Mucosa of rectum (tissue), 2 donors: ENCODE data around the gene SMC3.
"Not testable (repeated sequence)": the region's sequence is repeated elsewhere in the genome, so short reads cannot be mapped to it uniquely, and the experiment has no call there.

Experiments used
- H3K27ac ChIP-seq, 2 donors: one replicate each; pipeline ENCODE4 v1.7.0; 2013; ENCODE audit warnings: inconsistent platforms in 2 of 2, low read depth in 2 of 2, low read length in 2 of 2
- H3K27me3 ChIP-seq, 2 donors: one replicate each; pipeline ENCODE4 v1.7.0; 2013; ENCODE audit warnings: low read length in 2 of 2; ENCODE audit not compliant: control insufficient read depth in 2 of 2, insufficient read depth in 2 of 2
- H3K36me3 ChIP-seq, 2 donors: one replicate each; pipeline ENCODE4 v1.7.0; 2013; ENCODE audit warnings: low read length in 2 of 2; ENCODE audit not compliant: control insufficient read depth in 2 of 2, insufficient read depth in 2 of 2
- H3K4me1 ChIP-seq, 2 donors: one replicate each; pipeline ENCODE4 v1.7.0; 2013; ENCODE audit warnings: low read length in 2 of 2, mild to moderate bottlenecking in 1 of 2; ENCODE audit not compliant: control insufficient read depth in 2 of 2, insufficient read depth in 2 of 2
- H3K4me3 ChIP-seq, 2 donors: one replicate each; pipeline ENCODE4 v1.7.0; 2013; ENCODE audit warnings: low read length in 2 of 2
- H3K9ac ChIP-seq, 2 donors: one replicate each; pipeline ENCODE4 v1.7.0; 2013; ENCODE audit warnings: low read length in 2 of 2, low read depth in 1 of 2, mild to moderate bottlenecking in 1 of 2
- H3K9me3 ChIP-seq, 2 donors: one replicate each; pipeline ENCODE4 v1.7.0; 2013; ENCODE audit warnings: low read length in 2 of 2; ENCODE audit not compliant: control insufficient read depth in 2 of 2
- donor health status: healthy.
- donor health status: Normal muscosa, but diverticular disease.

The SMC3 gene

DNA sequence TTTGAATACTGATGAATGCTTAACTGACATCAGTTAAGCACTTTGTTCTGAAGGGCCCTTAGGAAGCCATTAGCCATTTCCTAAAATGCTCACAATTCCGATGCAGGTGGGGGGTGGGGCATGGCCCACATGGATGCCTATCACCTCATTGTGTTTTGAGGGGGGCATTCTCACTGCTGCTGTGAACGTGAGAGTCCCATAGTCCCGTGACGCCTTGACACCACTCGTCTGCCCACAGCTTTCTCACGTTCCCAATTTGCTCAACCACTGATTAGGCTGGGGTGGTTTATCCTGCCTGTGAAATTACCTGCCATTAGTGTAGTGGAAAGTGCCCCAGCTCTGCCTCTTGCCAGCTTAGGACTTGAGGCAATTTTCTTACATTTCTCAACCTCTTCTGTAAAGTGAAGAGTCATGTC, 37.9 kb upstream of the SMC3 start:
- H3K27ac ChIP-seq, result no peak overlapping the region
- H3K27me3 ChIP-seq, result peaks cover 7 to 22% of the 10 kb centered on the region in 2 donors
- H3K9me3 ChIP-seq, result no peaks in the 10 kb centered on the region
- no peaks in the 10 kb centered on the region for H3K36me3 ChIP-seq
- H3K4me3 ChIP-seq, result no peak overlapping the region
- no peak overlapping the region for H3K9ac ChIP-seq
- peaks cover 0 to 2% of the 10 kb centered on the region in 2 donors for H3K4me1 ChIP-seq

DNA sequence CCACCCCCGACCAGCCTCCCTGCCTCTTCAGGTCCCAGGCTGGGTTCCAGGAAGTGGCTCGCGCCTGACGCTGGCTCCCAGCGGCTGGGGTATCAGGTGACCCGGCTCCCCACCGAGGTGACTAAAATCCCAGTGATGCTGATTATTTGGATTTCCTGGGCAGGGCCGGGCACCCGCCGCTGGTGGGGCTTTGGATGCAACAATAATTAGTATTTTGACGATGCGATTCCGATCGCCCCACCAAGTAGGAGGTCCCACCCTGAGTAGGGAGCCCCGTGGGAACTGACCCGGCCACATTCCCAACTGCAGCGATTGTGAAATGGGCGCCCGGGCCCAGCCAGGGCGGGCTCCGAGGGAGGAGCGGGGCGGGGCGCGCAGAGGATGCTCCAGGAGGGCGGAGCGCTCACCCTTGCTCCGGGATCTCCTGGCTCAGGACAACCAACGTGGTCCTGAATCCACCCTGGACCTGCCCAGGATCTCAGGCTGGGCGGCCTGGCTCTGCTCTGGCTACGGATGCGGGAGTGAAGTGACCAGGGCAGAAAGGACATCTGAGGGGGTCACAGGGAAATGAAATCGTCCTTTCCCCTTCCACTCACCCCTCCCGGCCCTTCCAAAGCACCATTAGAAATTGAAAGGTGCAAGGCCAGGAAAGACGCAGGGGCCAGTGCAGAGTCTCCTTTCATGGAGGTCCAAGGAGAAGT, 37.2 kb upstream of the SMC3 start:
- Histone ChIP-seq H3K4me3 (no peak overlapping the region), H3K27me3 (peaks cover 7 to 21% of the 10 kb centered on the region in 2 donors), H3K9ac (no peak overlapping the region), H3K27ac (no peak overlapping the region), H3K9me3 (no peaks in the 10 kb centered on the region), H3K4me1 (peaks cover 0 to 2% of the 10 kb centered on the region in 2 donors), H3K36me3 (no peaks in the 10 kb centered on the region)

DNA sequence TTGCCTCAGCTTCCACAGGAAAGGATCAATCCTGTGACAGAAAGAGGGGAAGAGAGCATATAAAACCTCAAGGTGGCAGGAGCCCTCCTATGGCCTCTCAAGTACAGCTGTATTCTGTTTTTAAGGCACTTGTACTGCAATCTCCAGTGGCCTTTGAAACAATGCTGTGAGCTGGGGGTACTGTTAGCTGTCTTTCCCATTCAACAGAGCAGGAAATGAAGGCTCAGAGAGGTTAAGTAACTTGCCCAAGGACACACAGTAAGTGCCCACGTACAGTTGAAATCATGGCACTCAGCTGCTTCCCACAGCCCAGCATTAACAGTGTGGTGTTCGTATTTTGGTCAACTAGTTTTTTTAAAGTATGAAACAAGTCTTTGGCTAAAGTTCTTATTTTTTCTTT, 35.8 kb upstream of the SMC3 start:
- Histone ChIP-seq H3K27ac (no peak overlapping the region), H3K4me3 (no peak overlapping the region), H3K9me3 (no peaks in the 10 kb centered on the region), H3K4me1 (peaks cover 0 to 5% of the 10 kb centered on the region in 2 donors), H3K27me3 (peaks cover 4 to 24% of the 10 kb centered on the region in 2 donors), H3K36me3 (no peaks in the 10 kb centered on the region), H3K9ac (no peak overlapping the region)

DNA sequence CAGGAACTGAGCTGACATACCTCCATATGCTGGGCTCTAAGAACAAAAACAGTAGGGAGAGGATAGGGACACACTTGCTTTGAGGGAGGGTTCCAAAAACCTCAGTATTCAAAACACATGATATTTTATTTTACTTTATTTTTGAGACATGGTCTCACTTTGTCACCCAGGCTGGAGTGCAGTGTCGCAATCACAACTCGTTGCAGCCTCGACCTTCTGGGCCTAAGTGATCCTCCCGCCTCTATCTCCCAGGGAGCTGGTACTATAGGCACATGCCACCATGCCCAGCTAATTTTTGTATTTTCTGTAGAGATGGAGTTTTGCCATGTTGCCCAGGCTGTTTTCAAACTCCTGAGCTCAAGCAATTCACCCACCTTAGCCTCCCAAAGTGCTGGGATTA, 34.9 kb upstream of the SMC3 start:
- not testable (repeated sequence) for H3K4me3 ChIP-seq, H3K4me1 ChIP-seq, H3K36me3 ChIP-seq, H3K27ac ChIP-seq, H3K9me3 ChIP-seq, H3K9ac ChIP-seq
- peaks cover 4 to 19% of the 10 kb centered on the region in 2 donors for H3K27me3 ChIP-seq

DNA sequence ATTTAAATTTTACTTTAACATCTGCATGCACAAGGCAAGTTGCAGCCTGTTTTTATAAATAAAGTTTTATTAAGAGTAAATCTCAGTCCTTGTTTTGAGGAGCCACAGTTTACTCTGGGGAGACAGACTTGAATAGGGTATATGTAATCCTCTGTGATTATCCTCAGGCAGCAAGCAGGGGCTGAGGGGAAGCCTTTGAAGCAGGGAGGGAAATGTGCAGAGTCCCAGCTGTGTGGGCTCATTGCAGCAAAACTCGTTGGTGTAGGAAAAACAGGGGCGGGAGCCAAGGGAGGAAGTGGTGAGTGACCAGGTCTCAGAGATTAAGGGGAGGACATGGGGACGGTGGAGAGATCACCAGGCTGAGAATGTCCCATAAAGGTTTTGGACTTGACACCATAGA, 34.3 kb upstream of the SMC3 start:
- Histone ChIP-seq H3K9me3 (no peaks in the 10 kb centered on the region), H3K4me1 (peaks cover 0 to 5% of the 10 kb centered on the region in 2 donors), H3K27ac (no peak overlapping the region)

DNA sequence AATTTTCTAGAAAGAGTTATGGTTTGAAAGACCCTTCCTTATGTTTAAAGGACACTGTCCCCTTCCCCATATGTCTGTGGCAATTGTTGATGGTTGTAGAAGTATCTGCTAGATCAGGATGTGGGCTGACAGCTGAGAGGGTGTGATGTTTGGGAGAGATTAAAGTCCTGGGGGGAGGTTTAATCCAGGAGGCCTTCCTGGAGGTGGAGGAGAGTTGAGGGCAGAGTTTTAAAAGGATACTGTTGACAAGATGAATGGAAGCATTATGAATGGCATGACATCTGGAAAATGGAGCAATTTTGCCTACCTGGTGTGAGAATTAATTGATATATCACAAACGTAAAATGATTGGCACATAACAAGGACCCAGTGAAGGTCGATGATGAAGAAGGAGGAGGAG, 32.9 kb upstream of the SMC3 start:
- H3K9me3 ChIP-seq, result no peaks in the 10 kb centered on the region
- peaks cover 4 to 15% of the 10 kb centered on the region in 2 donors for H3K27me3 ChIP-seq
- peaks cover 0 to 5% of the 10 kb centered on the region in 2 donors for H3K4me1 ChIP-seq
- H3K4me3 ChIP-seq, result no peak overlapping the region
- H3K27ac ChIP-seq, result no peak overlapping the region
- H3K36me3 ChIP-seq, result no peaks in the 10 kb centered on the region
- no peak overlapping the region for H3K9ac ChIP-seq

More for the DNA sequence above, 34.3 kb upstream of the SMC3 start:
- H3K27me3 ChIP-seq, result peaks cover 4 to 18% of the 10 kb centered on the region in 2 donors
- H3K9ac ChIP-seq, result no peak overlapping the region
- H3K36me3 ChIP-seq, result no peaks in the 10 kb centered on the region
- H3K4me3 ChIP-seq, result no peak overlapping the region

DNA sequence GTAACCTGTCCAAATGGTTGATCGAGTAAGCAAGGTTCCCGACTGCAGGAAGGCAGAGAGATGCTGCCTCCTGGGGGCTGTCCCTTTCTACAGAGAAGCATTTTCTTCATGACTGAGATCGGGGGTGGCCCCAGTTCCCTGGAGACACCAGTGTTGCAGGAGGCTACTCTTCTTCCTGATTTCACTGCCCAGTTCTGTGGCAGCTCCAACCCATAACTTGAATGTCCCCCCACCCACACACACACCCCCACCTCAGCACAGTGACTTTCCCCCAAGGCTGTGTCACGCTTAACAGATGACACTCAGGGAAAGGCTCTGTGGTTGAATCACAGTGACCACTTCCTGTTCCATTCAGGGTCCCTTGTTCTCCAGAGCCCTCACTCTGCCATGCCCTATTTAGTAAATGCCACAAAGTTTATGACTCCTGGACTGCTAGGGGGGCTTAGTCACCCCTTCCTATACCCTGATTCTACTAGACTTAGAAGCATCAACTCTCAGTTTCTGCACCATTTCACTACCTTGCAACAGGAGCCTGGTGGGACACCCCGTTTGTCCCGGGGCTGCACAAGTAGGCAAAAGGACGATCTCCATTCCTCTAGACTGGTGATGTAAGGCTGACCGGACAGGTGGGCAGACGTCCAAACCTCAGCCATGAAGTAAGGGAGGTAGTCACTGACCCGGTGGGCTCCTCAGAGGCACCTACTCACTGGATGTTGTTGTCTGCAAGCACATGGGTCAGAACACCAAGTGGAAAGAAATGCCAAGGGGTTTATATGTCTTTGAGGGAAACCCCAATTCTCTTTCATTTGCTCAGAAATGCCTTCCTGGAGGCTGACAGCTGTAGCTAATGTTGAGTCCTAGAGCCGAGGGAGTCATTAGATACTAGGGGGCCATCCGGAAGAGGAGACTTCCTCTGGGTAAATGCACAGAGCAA, 31.3 kb upstream of the SMC3 start:
- H3K9me3 ChIP-seq, result no peaks in the 10 kb centered on the region
- H3K9ac ChIP-seq, result no peak overlapping the region
- peaks cover 0 to 3% of the 10 kb centered on the region in 2 donors for H3K4me1 ChIP-seq
- peaks cover 0 to 3% of the 10 kb centered on the region in 2 donors for H3K27me3 ChIP-seq
- no peak overlapping the region for H3K27ac ChIP-seq
- no peaks in the 10 kb centered on the region for H3K36me3 ChIP-seq
- H3K4me3 ChIP-seq, result peak overlapping the region in 1 of 2 donors; percentile 13

DNA sequence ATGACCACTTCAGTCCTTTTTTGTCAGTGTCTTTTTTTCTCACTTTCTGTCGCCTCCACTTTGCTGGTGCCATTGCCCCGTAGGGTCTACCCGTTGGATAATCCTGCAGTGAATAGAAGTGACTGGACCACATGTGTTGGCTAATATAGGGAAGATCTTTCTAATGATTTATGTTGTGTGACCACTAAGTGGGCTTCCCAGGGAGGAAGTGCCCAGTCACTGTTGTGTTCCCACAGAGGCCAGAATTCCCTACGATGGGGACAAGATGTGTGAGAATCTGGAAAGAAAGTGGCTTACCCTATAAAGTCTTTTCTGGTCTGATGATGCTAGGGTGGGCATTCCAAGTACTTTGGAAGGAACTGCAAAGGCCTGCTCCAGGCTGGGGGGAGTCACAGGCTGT, 28.4 kb upstream of the SMC3 start:
- Histone ChIP-seq H3K27me3 (peaks cover 0 to 3% of the 10 kb centered on the region in 2 donors), H3K4me1 (peaks cover 0 to 3% of the 10 kb centered on the region in 2 donors), H3K9ac (no peak overlapping the region), H3K4me3 (no peak overlapping the region), H3K27ac (no peak overlapping the region), H3K36me3 (no peaks in the 10 kb centered on the region), H3K9me3 (no peaks in the 10 kb centered on the region)

DNA sequence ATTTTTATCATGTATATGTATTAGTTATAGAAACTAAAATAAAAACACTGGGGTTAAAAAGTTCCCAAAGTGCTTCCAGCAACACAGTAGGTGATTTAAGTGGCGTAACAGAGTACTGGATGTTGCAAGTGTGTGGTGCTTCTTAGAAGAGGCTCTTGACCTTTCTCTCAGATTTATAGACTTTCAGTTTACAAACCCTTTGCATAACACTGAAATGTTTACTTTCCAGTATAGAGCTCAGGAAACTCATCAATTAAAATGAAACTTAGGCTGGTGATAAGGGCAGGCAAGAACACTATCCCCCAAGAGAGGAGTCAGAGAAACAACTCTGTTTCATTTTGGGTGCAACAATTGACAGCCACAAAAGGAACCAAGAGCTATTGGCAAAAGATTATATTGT, 27.5 kb upstream of the SMC3 start:
- H3K9ac ChIP-seq, result no peak overlapping the region
- H3K4me1 ChIP-seq, result peaks cover 0 to 3% of the 10 kb centered on the region in 2 donors
- no peak overlapping the region for H3K4me3 ChIP-seq
- peaks cover 0 to 3% of the 10 kb centered on the region in 2 donors for H3K27me3 ChIP-seq
- no peak overlapping the region for H3K27ac ChIP-seq
- H3K36me3 ChIP-seq, result no peaks in the 10 kb centered on the region
- no peaks in the 10 kb centered on the region for H3K9me3 ChIP-seq

DNA sequence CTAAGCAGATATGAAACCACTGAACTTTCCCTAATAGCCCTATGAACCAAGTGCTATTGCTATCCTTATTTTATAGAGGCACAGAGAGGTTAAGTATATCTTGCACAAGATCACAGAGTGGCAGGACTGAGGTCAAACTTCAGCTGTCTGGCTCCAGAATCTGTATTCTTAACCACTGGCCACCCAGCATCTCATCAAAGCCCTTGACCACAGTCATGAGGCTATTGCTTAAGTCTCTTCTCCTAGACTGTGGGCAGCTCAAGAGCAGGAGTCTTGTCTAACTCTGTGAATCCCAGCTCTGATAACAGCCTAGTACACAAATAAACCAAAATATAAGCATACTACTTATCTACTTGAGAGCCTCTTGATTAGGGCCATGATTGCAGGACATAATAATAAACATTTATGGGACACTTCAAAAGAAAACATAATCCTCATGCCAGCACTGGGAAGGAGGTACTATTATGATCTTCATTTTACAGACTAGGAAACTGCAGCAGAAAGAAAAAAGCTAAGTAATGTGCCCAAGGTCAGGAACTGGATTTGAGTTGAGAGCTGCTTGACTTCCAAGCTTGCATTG, 22.4 kb upstream of the SMC3 start:
- Histone ChIP-seq H3K9ac (no peak overlapping the region), H3K9me3 (no peaks in the 10 kb centered on the region), H3K27me3 (peaks cover 0 to 4% of the 10 kb centered on the region in 2 donors), H3K27ac (no peak overlapping the region), H3K4me3 (no peak overlapping the region), H3K36me3 (no peaks in the 10 kb centered on the region), H3K4me1 (no peaks in the 10 kb centered on the region)
